GM18909 (cell line): ENCODE data around the gene ACCS.

Source experiments
- ATAC-seq: cut with Tn5 transposase; IDR thresholded peaks from one replicate; pipeline ENCODE4 v1.9.1; 2021; ENCODE audit warnings: mild to moderate bottlenecking; ENCODE audit not compliant: unreplicated experiment, poor library complexity

The ACCS gene

GRCh38 chr11:44126304-44126703 lies 60.2 kb downstream of the ACCS start:
- no peak for ATAC-seq

- no peak for ATAC-seq
Observed at GRCh38 chr11:44127130-44127529, 61.1 kb downstream of the ACCS start.

- no peak for ATAC-seq
Observed at GRCh38 chr11:44128729-44129128, 62.7 kb downstream of the ACCS start.

GRCh38 chr11:44130751-44131150 lies 64.7 kb downstream of the ACCS start:
- no peak for ATAC-seq

DNA sequence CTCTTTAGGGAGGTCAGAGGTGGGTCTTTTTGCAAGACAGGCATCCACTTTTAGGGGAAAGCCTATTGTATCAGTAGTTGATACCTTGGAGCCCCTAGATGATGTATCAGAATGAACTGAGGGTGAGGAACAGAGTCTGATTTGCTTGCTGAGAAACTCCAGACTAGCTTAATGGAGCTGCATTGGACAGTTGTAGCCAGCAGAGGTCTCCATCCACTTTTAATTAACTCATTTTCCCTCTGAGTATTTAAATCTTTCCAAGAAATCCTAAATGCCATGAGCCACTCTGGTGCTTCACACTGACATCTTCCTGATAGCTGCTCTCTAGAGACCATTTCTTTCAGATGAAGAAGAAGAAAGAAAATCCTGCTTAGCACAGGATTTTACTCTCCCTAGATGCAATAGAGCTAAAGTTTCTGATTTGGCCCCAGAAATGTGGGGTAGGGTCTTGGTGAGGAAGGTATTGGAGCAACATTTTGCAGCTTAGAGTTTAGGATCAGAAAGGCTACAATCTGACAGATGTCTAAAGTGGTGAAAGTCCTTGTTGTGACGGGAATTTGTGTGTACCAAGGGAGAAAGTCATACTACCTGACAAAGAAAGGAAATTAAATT lies 67.4 kb downstream of the ACCS start:
- ATAC-seq, result no peak
